Pulmonary artery endothelial cell (primary cell): ENCODE data around the gene ZNF423. TPM values are rescaled to one million over a fixed set of nuclear protein-coding genes. Genes with fewer than 3 reads are reported as not detected.

Source experiments
- DNase-seq: peaks from one replicate; pipeline ENCODE4 v3.0.0-alpha.2; 2011; ENCODE audit warnings: low read depth, low spot score
- total RNA-seq: library from RNA; depleted of rRNA; stranded (reverse); fragments of >200 nt; gene quantifications from 2 replicates; pipeline ENCODE4 v1.2.3, GENCODE V29; 2014

The ZNF423 gene
- total RNA-seq, 1 donor from 2014 or later = 0.73 TPM

DNA sequence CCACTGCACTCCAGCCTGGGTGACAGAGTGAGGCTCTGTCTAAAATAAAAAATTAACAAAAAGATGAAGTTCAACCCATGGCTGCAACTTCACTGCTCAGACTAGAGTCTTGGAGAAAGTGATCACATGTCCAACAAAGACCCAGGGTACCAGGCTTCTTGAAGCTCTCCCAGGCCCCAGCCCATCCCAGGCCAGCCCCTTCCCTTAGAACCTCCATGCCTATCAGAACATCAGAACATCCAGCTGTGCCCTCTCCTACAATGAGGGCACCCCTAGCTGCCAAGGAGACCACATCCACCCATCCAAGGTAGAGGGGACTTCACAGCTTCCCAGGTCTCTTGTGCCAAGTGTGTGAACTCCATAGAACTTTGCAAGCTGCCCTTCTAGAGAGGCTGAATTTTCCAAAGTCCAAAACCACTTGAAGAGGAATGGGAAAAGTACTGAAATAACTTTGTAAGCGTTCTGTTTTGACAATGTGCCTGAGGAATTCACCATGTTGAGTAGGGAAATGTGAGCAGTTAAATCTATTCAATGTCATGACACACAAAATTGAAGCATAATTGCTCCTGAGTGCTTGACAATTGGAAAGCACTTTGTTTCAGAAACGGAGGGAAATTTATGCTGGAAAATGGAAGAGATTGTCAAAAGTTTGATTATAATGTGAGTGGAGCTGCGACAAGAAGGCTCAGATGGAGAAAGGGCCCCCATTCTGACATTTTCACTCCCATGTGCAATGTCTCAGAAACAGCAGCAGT, 230.4 kb downstream of the ZNF423 start:
- no peak for DNase-seq

DNA sequence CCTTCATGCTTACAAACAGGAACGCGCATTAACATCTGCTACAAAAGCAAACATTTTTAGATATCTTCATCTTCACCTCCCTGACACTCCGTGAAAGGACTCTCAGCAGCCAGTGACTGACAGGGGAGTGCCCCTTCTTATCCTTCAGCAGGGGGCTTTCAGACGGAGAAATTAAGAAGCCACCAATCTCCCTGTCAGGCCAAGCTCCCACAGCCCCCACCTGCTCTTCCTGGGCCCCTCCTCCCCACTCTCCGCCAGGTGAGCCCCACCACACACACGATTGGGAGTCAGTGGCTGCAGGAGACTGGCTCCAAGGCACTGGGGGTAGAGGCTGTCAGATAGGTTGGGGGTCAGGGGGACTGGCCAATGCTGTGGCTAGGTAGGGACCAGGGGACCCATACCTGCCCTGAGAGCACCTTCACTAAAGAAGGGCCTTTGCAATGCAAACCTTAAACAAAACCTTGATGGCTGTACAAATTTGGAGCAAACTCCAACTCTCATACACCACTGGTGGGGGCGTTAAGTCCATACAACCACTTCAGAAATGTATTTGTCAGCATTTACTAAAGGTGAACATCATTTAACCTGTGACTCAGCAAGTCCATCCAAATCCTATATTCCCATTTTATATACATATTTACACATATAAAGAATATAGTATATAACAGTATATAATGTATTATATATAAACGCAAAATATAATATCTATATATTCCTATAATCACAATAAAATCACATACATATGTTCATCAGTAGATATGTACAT, 232.2 kb downstream of the ZNF423 start:
- no peak for DNase-seq

DNA sequence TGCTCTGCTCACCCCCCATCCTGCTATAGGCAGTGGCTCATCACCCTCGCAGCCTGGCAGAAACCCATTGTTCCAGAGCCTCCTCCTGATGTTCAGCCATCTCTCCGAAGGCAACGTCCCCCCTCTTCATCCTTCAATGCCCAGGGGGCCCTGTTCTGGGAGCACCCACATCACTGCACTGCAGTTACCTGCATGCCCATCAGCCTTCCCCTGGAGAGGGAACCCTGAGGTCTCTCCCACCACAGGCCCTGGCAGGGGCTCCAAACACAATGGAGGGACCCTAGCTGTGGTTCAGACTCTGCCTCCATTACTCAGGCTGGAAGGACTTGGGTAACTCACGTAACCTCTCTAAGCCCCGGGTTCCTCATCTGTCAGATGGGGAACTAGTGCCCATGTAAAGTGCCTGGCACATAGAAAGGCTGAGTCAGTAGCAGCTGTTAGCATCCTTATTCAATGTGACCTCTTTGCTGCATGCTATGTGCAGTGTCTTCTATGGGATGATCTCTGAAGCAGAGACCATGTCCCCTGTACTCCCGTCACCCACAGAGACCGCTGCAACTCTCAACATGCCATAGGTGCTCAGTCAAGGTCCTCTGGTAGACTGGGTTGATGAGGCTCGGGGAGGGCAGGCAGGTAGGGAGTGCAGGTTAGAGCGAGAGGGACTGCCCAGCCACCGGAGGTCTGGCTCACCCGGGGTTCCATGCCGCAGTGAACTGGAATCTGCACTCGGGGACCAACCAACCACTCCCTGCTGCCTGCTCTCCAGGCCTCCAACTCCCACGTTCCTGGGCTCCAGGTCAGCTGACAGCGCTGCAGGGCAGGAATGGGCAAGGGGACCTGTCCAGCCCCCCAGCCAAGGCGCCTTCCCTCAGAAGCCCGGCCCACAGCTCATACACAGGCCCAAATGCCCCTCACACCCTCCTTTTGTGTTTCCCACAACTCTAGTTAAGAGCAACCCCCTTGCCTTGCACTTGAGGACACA, 233.2 kb downstream of the ZNF423 start:
- DNase-seq = no peak

DNA sequence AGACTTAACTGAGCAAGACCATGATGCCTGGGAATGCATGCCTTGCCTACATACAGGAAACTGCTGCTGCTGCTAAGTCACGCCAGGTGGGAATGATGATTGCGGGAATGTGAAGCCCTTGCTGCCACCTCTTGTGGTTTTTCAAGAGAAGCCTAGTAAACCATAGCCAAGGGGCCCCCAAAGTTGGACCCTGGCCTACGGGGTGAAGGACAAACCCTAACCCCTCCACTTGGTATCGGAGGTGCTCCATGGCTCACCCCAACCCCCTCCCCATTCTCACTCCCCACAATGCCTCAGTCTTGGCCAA, 233.9 kb downstream of the ZNF423 start:
- DNase-seq = no peak

DNA sequence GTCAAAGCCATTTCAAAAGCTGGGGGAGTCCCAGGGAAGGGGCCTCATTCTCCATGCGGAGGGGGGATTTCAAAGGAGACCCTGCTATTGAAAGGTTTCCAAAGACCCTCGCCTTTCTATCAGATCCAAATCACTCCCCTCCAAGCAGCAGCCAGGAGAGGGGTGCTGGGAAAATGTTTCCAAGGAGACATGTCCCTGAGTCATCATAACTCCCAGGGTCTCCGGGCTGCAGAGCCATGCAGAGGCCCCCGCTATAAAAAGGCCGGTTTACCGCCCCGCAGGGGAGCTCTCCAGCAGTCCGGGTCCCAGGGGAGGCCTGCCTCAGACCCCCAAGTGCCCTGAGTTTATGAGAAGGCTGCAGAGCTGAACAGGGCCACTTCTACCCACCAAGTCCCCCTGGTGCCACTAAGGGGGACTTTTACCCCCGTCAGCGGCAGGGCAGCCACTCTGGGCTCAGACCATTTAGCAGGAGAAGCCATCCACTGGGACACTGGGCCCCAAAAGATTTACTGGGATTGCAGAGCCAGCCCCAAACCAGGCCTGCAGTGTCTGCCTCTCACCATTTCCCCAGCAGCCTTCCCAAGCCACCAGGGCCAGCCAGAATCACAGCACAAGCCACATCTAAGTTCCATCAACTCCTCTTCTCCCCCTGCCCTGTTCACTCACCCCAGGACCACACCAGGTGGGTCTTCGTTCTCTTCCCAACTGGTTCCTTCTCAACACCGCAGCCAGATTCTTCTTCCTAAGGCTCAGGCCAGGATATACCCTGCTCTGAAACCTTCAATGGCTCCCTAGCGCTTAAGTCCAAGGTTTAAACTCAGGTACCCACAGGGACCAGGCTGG, 234.4 kb downstream of the ZNF423 start:
- no peak for DNase-seq

DNA sequence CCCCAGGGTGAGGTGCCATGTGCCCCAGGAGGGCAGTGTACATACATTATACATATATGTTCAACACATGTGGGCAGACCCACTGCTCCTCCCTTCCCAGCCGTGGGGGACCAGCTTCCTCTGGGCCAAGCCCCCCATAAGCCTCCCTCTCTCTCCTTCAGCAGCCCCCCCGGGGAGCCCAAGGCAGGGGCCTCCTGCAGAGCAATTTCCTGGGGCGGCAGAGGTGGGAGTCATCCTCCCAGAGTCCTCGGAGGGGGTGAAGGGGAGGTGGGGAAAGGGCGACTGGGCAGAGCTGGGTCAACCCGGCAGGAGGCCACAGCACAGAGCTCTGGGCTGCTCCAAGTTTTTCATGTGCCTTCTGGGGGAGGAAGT, 235.1 kb downstream of the ZNF423 start:
- no peak for DNase-seq

DNA sequence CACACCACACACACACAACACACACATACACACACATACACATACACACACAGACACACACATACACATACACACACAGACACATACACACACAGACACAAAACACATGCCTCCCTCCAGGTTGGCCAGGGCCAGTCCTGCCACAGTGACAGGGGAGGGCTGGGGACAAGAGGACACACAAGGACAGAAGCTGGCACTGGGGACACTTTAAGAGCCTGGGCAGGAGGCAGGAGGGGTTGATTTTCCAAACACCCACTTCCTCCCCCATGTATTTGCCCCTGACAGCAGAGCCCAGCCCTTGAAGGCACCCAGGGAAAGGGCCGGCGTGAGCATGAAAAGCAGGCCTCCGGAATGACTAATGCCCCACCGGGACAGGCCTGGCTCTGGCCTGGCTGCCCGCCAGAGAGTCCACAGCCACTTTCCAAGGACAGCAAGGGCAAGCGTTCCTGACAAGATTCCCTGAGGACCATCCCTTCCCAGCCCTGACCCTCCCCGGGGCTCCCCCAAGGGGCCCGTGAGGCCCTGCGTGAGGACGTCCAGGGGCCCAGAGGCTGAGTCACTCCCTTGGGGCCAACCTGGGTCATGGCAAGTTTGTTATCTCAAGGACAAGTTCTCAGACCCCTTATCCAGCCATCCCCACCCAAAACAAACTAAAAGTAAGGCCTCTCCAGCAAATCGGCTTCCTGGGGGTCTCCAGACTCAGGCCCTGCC, 235.6 kb downstream of the ZNF423 start:
- no peak for DNase-seq

DNA sequence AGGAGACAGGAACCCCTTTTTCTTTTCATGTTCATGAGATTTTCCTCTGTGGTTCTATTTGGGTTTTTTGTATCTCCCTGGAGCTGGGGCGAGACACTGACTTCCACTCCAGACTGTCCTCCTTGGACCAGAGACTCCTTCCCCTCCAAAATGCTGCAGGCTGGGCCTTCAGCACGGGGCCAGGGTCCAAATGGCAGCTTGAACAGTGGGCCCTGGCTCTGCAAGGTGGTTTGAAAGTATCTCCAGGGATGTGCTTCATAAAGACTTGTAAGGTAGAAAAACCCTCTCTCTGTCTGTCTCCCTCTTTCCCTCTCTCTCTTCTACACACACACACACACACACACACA, 236.1 kb downstream of the ZNF423 start:
- no peak for DNase-seq

DNA sequence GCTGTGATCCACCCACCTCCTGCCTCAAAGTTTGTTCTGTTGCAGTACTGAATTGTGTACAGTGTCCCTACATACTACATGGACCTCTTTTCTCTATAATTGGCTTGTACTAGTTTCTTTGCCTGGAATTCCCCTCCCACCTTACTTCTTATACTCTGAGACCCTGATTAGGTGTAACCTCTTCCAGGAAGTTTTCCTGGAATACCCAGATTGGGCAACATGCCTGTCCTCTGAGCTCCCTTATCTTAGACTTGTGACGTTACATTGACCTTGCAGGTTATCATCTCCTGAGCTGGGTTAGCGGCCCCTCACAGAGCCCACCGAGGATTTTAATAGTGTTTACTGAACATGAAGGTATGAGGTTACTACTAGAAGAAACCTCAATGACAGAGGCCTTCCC, 237.0 kb downstream of the ZNF423 start:
- no peak for DNase-seq

DNA sequence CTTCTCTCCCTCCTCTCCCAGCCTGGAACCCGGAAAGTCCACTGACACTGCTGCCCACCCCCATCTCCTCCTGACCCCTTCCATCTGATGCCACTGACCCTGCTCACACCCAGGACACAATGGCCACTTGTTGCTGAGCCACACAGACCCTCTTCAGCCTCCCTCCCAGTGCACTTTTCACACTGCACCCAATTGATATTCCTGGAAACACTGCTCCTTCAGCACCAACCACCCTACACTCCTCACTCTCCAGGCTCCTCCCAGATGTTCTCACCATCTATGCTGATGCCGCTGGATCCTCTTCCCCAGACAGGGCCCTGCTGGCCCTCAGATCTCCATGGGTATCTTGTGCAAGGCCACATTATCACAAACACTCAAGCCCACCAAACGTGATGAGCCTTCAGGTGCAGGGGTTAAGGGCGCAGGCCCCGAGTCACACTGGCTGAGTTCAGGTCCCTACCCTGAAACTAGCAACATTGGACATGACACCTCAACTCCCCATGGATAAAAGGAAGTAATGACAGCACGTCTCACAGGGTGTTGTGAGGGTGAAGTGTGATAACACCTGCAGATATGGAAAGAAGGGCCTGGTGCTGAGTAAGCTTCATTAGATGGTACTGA, 238.1 kb downstream of the ZNF423 start:
- no peak for DNase-seq

DNA sequence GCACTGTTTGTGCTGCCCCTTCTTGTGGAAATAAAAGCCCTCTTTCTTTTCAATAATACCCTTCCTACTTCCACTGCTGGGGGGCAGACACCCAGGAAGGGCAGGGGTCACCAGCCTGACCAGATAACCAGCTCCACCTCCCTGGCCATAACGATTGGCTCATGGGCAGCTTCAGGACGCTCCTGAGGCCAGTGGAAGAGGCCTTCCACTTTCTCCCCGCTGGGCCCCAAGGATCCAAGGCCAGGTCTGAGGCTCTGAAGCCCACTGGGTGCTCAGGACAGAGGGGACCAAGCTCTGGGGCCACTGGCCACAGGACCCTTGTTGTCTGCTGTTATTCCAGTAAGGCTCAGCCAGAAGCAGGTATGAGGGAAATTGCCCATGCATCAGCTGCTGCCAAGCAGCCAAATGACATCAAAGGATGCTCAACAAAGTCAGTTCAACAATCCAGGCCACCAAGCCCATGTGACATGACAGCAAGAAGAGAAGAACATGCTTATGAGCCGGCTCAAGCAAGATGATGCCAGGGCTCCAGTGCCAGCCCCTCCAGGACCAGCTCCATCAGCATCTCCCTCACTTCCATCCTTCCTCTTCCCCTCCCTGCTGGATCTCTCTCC, 238.8 kb downstream of the ZNF423 start:
- DNase-seq = no peak

DNA sequence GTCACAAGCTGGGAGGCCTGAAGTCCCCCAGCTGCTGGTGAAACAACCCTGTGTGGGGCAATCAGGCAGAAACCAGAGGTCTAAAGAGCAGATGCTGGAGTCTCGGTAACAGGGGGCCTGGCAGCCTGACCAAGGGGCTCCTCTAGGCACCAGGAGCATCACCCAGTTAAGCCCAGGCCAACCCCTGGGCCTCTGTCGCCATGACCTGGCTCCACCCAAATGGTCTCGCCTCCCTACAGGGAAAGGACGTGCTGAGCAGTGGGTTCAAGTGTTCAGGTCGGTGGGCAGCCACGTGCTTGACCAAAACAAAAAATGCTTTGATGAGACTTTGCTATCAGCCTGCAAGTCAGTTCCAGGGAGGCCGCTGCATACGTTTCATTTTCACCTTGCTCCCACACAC, 240.3 kb downstream of the ZNF423 start:
- DNase-seq = no peak

DNA sequence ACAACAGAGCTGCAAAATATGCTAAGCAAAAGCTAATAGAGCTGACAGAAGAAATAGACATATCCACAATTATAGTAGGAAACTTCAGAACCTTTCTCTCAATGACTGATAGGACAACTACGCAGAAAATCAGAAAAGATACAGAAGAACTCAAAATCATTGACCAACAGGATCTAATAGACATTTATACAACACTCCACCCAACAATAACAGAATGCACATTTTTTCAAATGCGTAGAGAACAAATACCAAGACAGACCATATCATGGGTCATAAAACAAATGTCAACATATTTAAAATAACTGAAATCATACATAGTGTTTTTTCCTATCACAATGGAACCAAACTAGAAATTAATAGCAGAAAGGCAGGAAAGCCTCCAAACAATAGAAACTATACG, 244.9 kb downstream of the ZNF423 start:
- no peak for DNase-seq

DNA sequence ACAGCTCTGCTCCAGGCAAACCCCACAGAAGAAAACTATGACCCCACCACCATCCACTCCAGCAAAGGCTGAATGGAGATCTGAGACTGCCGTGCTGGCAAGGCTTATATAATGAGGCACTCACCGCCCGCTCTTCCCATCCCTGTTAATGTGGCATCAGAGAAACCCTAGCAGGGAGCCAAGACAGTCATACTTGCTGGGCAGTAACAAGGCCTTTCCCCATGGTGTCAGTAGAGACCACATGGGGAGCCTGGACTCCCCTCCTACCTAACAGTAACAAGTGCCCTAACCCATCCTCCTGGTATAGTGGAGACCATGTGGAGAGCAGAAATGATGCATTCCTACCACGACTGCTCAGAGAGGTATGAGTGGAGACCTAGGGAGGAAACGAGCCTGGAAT, 247.1 kb downstream of the ZNF423 start:
- no peak for DNase-seq

DNA sequence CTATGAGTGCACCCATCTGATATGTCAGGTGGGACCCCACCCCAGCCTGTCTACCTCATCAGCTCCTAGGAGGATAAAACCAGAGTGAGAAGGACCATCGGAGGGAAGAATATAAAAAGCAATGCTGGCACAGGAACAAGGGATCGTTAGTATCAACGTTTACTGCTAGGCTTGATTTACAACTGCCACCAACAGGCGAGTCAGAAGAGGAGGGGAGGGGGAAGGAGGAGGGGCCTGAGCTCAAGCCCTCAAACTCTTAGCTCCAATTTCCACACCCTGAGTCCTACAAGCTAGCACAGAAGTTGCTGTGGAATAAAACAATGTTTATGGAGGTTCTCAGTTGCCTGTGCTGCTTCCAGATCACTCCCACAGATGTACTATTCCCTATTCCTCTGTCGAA, 247.8 kb downstream of the ZNF423 start:
- DNase-seq = no peak

DNA sequence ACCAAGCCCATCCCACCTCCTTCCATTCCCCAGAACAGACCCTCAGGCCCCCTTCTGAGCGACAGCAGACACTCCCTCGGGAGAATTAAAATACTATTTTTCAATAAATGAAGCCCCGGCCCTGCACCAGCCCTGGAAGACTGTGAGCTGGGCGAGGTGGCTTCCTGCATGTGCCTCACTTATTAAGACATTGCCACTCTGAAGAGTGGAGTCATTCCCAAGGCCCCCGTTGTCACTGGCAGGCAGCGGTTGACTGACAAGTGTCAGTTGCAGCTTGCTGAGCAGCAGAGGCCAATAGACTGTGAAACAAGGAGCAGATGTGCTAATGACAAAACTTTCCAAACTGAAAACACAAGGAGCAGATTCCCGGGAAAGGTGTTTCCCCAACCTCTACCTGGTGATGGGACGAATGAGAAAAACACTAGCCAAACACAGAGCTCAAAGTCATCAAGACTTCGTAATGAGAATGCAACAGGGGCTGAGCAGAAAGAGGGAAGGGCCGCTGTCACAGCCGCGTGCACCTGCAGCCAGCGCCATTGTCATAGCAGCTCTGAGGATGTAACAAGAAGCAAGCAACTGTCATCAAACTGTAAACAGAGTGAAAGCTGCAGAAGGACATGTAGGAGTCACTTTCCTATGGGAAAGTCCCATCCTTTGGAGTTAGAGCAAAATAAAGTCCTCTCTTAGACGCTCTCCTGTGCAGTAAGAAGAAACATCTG, 250.2 kb downstream of the ZNF423 start:
- no peak for DNase-seq

DNA sequence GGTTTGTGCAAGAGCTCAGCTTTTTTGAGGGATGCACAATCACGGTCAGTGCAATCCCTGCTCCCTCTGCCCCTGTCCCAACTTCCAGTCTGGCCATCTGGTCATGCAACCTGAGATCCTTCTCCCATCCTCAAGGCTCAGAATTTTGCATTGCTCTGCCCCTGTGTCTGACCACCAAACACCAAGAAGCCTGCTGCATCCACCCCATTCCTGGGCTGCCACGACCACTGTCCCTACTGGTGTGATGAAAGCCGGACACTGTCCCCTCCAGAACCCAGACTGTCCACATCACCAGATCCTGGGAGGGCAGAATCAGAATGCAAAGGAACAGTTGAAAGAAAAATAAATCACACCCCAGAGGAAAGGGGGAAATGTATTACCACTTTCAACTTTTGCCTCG, 251.3 kb downstream of the ZNF423 start:
- DNase-seq = no peak

DNA sequence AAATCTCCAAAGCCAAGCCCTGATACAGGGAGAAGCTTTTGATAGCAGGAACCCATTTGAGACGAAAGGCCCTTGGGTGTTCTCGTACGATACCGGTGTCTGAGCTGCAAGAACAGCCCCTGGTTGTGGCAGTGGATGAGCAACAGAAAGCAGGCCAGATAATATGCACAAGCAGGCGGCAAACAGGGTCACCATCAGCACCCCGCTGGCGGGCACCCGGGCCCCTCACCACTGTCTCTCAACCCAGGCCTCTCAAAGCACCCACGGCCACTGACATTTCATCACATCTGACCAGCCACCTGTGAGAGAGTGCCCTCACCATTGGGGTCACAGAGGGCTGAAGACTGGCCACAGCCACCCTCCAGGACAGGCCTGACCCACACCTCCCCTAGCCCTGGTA, 252.0 kb downstream of the ZNF423 start:
- DNase-seq = no peak

DNA sequence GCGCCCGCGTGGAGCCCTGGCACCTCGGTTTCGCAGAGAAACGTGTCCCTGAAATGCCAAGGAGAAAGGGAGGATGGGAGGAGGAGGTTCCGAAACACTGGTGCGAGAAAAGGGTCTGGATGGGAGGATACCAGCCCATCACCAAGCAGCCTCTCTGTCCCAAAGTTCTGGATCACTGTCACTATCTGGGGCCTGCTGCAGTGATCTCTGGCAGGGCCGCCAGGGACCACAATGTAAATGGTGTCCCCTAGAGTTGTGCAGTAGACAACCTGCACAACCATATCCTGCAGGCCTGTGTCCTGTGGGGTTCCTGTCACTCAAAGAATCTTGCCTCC, 253.0 kb downstream of the ZNF423 start:
- DNase-seq = no peak
